NCI-H2227 (cell line): Measurements from ENCODE around the gene GGNBP2.
A peak's percentile ranks its signal among the peaks of the same experiment; 100 is the strongest.
"Not testable (repeated sequence)": the region's sequence is repeated elsewhere in the genome, so short reads cannot be mapped to it uniquely, and the experiment has no call there.

ENCODE experiments used
- DNase-seq: peaks from one replicate; lab custom pipeline; 2025; ENCODE audit not compliant: unreplicated experiment; lab: John Stamatoyannopoulos, UW

GGNBP2 gene

DNA sequence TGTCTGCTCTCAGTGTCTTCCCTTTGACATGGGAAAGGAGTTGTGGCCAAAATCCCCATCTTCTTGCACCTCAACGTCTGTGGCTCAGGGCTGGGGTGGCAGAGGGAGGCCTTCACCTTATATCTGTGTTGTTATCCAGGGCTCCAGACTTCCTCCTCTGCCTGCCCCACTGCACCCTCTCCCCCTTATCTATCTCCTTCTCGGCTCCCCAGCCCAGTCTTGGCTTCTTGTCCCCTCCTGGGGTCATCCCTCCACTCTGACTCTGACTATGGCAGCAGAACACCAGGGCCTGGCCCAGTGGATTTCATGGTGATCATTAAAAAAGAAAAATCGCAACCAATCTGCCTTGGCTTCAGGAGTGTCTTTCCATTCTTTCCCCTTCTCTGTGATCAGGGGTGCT, 55.7 kb downstream of the GGNBP2 start:
- no peak for DNase-seq

DNA sequence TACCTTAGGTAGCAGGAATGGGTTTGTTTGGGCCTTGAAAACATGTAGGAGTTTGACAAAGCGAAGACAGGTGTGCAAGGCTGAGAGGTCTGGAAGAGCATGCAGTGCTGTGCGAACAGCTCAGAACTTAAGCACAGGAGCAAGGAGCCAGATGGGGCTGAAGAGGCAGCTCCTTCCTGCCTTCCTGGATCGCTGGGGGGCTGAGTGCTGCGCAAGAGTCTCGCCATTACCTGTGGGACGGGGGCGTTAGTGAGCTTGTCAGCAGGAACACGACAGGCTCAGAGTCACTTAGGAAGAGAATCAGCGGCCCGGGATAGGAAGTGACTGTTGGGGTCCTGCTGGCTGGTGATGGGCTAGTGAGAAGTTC, 56.2 kb downstream of the GGNBP2 start:
- peak; percentile 57 for DNase-seq

- peak; percentile 91 for DNase-seq
Measured at GRCh38 chr17:36601303-36602029, 56.7 kb downstream of the GGNBP2 start, which contains the start of gene MRM1. Gene MRM1 (plus strand): TSS chr17:36601583. CDS start chr17:36601811, 228 bp downstream.

DNA sequence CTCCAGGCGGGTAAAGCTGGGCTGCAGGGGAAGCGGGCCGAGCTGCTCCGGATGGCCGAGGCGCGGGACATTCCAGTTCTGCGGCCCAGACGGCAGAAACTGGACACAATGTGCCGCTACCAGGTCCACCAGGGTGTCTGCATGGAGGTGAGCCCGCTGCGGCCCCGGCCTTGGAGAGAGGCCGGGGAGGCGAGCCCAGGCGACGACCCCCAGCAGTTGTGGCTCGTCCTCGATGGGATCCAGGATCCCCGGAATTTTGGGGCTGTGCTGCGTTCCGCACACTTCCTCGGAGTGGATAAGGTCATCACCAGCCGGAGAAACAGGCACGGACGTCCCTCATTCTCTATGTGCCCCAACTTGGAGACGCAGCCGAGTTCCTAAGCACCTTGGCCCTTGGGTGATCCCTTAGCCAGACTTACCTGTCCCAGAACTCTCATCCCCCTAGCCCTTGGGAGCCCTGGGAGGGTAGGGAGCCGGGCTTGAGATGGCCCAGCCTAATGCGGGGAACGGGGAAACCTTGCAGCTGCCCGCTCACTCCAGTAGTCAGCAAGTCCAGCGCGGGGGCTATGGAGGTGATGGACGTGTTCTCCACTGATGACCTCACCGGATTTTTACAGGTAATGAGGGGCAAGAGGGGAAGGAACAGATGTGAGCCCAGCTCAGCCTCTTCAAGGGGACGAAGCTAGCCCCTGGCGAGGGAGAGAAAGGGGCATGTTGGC, 57.5 kb downstream of the GGNBP2 start:
- no peak for DNase-seq

- peak; percentile 84 for DNase-seq
Measured at GRCh38 chr17:36602924-36603384, 58.2 kb downstream of the GGNBP2 start.

GRCh38 chr17:36605028-36605427, 60.3 kb downstream of the GGNBP2 start:
- not testable (repeated sequence) for DNase-seq

GRCh38 chr17:36608280-36608679, 63.6 kb downstream of the GGNBP2 start:
- no peak for DNase-seq

GRCh38 chr17:36608794-36609497, 64.2 kb downstream of the GGNBP2 start:
- peak; percentile 66 for DNase-seq

DNA sequence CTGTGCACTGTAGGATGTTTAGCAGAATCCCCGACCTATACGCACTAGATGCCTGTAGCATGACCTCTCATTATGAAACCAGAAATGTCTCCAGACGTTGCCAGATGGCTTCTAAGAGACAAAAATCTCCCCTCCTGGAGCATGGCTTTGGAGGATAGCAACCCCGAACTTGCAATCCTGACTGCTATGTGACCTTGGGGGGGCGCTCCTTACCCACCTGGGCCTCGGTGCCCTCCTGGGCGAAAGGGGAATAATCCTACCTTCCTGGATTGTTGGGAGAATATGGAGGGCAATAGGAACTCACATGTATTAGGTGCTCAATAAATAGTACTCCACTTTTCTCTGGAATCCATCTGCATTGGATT, 64.8 kb downstream of the GGNBP2 start:
- DNase-seq, result no peak

DNA sequence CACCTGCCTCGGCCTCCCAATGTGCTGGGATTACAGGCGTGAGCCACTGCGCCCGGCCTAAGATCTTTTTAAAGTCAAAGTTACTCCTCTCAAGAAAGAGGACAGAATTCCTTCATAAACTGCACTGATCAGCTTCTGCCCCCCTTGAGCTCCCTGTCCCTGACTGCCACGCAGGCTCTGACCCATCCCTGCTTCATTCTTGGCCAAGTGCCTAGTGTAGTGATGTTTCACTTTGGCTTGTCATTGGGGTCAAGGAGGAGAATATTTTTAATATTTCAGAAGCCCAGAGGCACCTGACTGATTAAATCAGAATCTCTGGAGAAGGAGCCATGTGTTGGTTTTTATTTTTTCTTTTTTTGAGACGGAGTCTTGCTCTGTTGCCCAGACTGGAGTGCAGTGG, 65.8 kb downstream of the GGNBP2 start:
- DNase-seq, result no peak

DNA sequence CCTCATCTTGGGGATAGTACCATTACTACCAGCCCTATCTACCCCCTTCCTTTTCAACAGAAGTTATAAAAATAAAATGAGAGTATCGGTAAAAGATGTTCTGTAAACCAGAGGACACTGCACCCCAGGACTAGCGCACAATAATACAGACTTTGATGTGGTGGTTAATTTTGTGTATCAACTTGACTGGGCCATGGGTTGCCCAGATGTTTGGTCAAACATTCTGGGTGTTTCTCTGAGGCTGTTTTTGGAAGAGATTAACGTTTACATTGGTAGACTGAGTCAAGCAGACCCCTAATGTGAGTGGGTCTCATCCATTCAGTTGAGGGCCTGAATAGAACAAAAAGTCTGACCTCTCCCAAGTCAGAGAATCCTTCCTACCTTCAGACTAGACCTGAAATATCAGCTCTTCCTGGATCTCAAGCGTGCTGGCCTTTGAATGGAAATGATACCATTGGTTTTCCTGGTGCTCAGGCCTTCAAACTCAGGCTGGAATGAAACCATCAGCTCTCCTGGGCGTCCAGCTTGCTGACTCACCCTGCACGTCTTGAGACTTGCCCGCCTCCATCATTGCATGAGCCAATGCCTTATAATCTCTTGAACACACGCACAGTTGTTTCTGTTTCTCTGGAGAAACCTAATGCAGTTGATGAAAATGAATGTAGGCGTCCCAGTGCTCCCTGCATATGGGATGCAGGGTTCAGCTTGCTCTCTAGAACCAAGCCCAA, 66.8 kb downstream of the GGNBP2 start:
- DNase-seq, result no peak

DNA sequence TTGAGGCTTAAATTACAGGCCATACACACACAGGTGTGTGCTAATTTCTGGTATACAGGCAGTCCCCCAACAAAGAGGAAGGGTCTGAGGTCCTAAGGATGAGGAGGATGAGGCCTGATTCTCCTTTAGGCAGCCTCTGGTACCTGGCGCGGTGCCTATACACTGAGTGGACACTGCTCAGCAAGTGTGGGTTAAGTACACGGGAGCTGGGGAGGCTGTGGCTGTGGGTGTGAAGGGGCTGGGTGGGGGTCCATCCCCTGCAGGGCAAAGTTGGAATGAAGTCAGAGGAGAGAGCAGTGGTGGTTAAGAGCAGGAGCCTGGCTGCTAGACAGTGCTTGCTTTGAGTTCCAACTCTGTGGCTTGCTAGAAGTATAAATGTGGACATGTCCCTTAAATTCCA, 67.6 kb downstream of the GGNBP2 start:
- no peak for DNase-seq

DNA sequence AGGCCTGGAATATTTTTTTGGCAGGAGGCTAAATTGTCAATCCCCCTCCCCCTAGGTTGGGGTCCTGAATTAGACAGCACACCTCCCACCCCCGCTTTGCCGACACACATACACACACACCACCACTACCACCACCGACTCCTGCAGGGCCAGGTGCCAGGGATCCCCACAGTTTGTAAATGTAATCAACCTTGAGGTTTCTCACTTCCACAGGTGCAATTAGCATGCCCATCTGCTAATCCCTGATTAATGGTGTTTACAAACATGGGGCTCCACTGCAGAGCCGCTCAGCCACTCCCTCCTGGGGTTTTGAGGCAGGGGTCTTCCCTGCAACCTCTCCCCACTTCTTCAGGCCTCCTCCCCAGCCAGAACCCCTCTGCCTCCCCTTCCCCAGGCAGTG, 68.4 kb downstream of the GGNBP2 start:
- no peak for DNase-seq

DNA sequence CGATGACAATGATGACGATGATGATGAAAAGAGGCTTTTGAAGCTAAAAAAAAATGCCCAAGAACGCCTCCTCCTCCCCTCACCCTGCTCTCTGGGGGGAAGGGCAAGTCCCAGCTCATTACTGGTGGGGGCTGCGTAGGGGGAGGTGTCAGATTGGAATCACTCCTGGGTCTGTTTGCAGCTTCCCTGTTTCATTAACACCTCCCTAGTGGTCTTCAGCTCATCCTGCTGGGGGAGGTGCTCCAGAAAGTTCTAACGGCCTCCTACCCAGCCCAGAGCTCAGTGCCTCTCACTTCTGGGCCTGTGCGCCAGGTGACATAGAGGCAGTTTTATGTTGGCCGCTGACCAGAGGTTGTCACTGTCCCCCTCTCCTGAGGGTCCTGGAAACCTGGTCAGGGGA, 69.4 kb downstream of the GGNBP2 start:
- no peak for DNase-seq

DNA sequence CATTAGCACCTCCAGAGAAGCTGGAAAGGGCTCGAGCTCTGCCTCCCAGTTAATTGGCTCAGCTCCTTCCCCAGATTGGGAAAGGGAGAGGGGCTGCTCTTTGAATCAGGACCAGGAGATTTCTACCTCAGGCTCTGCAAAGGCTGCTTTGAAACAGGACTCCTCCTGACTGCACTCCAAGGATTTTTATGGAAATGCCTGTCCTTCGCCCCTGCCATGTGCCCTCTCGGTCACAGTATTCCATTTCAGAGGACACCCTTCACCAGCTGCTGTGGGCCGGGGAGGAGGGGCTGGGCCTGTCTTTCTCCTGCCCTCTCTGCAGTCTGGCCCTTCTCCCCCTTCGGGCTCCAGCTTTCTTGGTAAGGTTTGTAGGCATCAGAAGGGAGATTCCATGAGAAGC, 70.2 kb downstream of the GGNBP2 start:
- no peak for DNase-seq

GRCh38 chr17:36616061-36617029, 71.6 kb downstream of the GGNBP2 start:
- no peak for DNase-seq

DNA sequence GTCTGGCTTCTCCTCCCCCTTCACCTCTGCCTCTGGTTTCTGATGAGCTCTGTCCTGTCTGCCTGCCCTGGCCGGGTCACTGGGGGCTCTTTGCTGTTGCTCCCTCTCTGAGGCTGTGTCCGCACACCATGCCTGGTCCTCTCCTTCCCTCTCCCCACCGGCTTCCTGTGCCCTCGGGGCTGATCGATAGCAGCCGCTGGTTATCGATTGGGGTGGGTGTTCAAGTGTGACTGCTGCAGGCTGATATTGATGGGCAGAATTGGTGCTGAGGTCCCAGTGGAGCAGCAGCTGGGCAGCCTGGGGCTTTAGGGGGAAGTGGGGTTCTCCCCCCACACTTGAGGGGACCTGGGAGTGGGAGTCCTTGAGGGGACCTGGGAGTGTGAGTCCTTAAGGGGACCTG, 73.1 kb downstream of the GGNBP2 start:
- no peak for DNase-seq

DNA sequence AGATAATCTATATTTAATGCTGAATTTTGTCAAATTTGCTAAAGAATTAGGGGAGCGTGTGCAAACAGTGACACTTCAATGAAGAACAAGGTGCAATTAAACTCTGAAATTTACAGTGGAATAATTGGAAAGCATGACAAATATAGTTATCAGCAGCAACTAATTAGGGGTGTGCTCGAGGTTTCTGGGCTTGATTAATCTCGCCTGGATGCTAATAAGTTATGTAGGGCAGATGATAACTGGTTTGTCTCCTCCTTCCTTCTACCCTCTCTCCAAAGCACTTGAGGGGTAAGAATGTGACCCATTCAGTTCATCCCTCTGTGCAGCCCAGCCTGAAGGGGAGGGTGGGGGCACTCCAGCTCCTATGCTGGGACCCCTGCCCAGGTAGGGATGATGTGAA, 78.6 kb downstream of the GGNBP2 start:
- DNase-seq, result no peak

GRCh38 chr17:36625188-36625587, 80.5 kb downstream of the GGNBP2 start:
- no peak for DNase-seq

- peak; percentile 71 for DNase-seq
Measured at GRCh38 chr17:36627101-36627500, 82.4 kb downstream of the GGNBP2 start.
